NCI-H524 (cell line): ENCODE data around the gene KATNA1.
"Not testable (repeated sequence)": the region's sequence is repeated elsewhere in the genome, so short reads cannot be mapped to it uniquely, and the experiment has no call there.

Source experiments
- DNase-seq, 2 experiments: peaks; one replicate each; lab custom pipeline; 2025; lab: John Stamatoyannopoulos, UW

Gene KATNA1

DNA sequence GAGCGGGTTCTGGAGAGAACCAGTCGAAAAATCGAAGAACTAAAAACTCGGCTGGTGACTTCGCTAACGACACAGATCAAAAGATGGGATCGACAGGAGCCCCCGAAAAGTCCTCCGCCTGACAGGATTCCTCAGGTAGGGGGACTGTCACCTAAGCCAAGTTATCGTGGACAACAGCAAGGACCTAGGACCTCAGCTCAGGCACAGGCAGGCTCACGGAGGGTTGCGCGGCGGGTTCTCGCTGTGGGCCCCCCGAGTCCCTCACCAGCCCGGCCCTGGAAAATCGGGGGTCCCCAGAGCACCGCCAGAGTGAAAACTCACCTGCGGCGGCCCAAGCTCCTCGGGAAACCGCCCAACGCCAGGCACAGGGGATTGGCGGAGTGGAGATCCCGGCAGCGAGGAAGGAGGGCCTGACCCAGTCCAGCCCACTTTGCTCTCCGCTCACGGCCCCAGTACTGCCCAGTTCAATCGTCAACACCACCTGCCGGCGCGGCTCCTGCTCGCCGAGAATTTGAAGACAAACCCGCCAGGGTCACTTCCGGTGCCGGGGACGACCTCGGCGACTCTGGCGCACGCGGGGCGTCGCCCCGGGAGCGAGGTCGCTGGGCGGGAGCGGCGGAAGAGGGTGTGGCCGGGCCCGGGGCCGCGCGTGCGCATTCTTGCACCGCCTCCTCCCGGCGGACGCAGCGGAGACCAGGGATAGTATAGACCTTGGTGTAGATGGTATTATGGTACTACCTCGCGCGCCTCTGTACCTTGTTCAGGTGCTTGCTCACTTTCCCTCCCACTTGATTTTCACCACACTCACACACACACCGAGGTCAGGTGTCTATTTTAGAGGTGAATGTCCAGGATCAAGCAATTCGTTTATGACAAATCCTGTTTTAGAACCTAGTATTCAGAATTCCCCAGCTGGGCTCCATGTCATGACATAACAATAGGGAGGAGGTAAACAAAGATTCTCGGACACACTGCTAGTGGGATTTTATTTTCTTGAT lies at the start of gene KATNA1:
Gene KATNA1 (minus strand): TSS at position 567 of the 998 bp plus-strand sequence. CDS start 10,167 bp downstream, outside the sequence.
- peak; percentile 91 to 95 for DNase-seq

DNA sequence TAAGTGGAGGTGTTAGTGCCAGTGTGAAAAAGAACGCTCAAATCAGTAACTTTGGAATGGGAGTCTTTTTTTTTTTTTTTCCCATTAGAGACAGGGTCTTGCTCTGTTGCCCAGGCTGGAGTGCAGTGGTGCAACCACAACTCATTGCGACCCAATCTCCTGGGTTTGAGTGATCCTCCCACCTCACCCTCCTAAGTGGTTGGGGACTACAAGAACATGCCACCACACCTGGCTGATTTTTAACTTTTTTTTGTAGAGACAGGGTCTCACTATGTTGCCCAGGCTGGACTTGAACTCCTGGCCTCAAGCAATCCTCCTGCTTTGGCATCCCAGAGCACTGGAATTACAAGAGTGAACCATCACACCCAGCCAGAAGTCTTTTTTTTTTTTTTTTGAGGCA lies 49.7 kb upstream of the KATNA1 start:
- DNase-seq, result no peak

DNA sequence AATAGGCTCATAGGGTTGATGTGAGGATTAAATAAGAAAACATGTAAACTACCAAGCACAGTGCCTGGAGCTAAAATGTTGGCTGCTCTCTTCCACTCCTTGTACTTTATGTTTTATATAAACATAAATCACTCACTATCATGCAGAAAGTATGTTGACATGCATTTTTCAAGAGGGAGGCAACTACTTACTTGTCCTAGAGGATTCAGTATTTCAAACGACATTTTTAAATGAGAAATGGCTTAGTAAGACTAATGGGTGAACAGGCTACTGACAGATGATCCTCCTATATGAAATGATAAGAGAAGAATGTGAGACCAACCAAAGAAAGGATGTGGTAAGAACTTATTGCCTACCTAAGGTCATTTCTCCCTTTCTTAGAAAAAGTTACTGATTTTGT lies 48.4 kb upstream of the KATNA1 start:
- no peak for DNase-seq

DNA sequence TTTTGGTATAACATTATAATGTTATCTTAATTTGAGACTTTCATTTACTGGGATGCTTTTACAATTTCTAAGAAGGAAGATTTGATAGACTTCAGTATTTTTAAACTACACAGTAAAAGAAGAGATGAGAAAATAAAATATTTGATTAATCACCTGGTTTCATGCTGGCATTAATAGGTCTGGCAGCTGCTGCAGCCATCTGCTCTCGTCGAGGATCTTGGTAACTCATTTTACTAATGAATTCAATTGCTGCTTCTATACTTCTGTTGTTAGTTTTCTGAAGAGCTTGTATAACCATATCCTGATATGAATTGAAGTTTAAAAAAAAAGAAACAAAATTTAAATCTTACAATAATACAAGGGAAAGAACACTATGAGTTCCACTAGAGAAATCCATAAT lies 46.4 kb upstream of the KATNA1 start:
- DNase-seq, result peak; percentile 54 to 82

DNA sequence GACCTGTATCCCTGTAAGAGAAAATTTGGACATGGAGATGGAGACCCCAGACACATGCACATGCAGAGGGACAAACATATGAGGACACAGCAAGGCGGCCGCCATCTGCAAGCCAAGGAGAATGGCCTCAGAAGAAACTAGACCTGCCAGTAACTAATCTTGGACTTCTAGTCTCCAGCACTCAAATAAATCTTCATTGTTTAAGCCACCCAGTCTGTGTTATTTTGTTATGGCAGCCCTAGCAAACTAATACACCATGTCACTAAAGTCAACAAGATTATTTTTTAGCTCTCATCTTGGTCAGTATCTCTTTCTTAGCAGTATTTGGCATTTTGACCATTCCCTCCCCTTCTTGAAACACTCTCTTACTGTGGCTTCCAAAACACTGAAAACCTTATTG lies 42.7 kb upstream of the KATNA1 start:
- no peak for DNase-seq

DNA sequence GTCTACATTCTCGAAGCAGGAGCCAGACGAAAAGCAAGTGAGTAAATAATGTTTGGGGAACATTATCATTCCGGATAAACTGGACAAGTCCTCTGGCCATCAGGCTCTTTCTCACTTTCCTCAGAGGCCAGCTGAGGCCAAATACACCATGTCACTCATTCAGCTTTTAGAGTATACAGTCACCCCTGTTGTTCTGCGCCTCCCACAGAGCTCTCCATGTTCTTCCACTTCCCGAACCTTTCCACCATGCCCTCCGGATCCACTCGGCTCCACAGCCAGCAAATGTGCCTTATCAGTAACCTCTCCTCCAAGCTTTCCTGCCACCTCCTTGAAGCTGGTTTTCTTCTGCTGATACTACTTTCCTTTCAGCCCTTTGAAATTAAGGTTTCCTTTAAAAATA lies 37.7 kb upstream of the KATNA1 start:
- DNase-seq, result no peak

DNA sequence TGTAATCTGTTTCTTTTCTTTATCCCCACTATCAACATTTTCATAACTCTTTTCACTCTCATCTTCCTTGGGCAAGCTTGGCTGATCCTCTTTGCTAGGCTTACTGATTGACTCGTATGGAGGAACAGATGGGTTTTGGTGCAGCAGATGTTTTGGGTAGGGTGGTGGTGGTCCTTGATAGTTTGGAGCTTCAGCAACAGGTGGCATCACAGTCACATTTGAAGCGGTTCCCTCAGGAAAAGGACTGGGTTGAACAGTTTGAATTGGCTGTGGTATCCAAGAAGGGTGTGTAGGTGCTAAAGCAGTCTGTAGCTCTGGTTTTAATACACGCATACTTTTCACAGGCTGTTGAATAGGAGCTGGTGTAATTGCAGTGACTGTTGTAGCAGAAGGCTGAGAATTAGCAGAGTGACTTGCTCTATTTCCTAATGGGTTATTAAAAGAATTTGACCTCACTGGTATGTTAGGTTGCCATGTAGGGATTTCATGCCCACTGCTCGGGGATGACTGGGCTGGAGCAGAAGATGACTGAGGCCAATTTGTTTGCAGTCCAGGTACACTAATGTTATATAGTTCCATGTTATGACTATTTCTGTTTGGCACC lies 34.8 kb upstream of the KATNA1 start:
- DNase-seq, result peak; percentile 99 to 100

DNA sequence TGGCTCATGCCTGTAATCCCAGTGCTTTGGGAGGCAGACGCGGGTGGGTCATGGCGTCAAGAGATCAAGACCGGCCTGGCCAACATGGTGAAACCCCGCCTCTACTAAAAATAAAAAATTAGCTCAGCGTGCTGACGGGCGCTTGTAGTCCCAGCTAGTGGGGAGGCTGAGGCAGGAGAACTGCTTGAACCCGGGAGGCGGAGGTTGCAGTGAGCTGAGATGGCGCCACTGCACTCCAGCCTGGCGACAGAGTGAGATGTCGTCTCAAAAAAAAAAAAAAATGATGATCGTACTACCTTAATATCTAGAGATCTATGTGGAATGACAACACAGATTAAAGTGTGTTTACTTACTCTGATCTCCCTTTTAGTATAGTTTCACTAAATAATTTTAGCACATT lies 33.3 kb upstream of the KATNA1 start:
- DNase-seq, result not testable (repeated sequence)

DNA sequence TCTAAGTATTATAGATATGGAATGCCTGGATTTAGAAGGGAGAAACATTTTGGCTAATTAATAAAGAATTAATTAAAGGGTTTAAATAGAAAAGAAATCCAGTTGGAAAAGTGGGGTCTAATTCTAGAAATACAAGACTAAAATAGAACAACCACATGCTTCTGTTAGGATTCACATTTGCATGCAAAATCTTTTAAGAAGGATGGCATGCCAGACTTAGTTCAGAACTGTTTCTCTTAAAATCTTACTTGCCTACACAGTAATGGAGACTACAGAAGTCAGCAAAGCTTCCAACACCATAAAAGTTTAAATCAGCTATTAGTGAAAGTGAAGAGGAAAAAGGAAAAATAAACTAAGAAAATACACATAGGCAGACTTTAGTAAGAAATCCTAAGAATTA lies 32.7 kb upstream of the KATNA1 start:
- peak in 1 of 2 experiments; percentile 17 for DNase-seq

DNA sequence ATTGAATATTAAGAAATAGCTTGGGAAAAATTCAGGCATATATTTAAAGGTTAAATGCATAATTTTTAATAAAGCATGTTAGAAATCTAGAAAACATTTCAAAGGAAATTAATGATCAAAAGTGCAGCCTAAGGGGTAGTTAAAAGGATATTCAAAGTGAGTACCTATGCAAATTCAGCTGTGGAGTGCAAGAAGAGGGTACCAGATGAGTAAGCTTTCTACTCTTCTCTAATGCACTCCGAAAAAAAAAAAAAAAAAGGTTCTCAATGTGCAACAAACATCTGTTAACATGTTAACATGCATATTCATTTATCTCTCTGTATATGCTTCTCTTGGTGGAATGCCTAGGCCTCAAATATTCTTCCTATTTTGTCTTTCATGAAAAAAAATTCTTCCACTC lies 32.0 kb upstream of the KATNA1 start:
- peak in 1 of 2 experiments; percentile 68 for DNase-seq

DNA sequence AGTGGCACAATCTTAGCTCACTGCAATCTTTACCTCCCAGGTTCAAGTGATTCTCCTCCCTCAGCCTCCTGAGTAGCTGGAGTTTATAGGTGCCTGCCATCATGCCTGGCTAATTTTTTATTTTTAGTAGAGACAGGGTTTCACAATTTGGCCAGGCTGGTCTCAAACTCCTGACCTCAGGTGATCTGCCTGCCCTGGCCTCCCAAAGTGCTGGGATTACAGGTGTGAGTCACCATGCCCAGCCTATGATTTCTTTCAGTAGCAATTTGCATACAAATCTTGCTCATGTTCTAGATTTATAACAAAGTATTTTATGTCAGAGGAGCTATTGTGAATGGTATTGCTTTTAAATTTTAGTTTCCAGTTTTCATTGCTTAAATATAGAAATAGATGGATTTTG lies 23.8 kb upstream of the KATNA1 start:
- not testable (repeated sequence) for DNase-seq

DNA sequence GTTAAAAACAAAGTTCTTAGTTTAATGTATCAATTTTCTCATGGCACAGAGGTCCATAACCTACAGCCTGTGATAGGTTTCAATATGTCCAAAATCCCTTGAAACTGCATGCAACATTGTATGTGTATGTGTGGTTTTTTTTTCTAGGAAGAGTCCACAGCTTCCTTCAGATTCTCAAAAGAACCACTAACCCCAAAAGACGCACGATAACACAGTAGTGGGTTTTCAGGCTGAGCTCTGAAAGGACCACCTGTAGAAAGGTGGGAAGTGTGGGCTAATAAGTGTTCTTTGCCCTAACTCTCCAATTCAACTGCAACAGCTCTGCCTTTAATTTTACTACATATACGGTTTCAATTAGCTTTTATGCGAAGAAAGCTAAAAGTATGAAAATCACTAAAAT lies 11.5 kb upstream of the KATNA1 start:
- no peak for DNase-seq

DNA sequence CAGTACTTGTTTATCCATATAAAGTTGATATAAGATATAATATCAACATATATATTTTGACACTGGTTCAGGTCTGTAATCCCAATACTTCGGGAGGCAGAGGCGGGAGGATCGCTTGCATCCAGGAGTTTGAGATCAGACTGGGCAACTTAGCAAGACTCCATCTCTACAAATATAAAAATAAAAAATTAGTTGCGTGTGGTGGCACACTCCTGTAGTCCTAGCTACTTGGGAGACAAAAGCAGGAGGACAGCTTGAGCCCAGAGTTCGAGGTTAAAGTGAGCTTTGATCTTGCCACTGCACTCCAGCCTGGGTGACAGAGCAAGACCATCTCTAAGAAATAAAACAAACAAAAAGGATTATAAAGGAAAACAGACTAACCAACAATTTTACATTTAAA lies 8.9 kb upstream of the KATNA1 start:
- no peak for DNase-seq

DNA sequence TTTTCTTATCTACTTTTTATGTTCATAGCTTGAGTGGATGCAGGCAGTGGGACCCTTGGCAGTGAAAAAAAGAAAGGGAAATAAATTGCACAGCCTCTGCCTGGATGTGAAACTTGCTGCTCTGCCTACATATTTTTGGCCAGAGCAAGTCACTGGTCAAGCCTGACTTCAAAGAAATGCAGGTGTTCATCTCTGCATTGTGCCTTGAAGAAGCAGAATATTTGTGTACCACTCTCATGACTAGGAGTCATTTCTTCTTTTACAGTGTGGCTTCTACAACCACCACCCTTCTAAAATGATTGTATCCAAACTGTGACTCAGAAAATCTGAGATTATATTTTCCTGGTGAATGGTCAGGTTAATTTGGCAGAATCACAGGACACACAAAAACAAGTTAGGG lies 2.5 kb upstream of the KATNA1 start:
- no peak for DNase-seq

DNA sequence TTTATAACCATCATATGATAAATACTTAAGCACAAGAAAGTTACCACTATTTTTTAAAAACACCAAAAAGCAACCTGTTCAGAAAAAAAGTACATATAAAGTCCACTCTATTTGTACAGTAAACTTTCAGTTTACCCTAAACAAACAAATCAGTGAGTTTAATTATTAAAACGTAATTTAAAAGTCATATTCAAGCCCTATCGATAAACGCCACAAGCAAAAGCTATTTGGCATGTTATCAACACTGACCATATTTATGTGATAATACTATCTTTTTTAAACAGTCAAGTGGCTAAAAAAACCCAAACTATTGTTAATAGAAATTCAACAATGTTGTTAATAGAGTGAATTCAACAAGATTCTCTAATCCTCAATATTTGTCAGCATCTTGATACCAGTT lies 1.9 kb downstream of the KATNA1 start:
- DNase-seq, result no peak

DNA sequence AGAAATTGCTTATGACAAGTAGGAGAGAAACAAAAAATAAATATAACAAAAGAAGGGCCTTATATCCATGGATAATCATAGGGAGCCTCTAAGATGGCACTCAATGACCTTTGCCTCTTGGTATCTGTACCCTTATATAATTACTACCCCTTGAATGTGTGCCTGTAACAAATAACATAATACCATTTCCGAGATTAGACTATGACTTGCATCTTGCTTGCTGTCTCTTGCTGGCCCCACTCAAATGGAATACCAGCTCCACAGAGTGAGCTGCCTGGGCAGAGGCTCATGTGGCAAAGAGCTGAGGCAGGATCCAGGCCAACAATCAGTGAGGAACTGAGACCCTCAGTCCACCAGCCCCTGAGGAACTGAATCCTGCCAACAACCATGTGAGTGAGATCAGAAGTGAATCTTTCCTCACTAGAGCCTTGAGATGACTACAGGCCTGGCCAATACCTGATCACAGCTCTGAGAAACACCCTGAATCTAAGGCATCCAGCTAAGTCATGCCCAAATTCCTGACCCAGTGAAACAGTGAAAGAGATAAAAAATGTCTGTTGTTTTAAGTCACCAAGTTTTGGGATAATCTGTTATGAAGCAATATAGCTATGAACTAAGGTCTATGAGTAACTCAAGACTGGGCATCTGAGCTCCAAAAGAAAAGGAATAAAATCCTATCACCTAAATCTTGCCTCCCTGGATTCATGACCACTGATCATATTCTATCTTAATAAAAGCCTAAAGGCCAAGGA lies 5.5 kb downstream of the KATNA1 start:
- DNase-seq, result no peak

DNA sequence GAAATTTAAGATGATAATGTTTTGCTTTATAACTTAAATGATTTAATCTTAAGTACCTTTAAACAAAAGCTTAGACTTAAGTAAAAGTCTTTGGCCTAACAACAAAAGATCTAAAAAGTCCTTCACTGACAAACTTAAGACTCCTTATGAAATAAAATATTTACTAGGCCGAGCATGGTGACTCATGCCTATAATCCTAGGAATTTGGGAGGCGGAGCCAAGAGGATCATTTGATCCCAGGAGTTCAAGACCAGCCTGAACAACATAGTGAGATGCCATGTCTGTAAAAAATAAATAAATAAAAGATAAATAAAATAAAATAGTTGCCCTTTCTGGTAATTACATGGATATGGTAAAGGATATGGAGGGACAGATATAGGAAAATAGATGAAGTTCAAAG lies 12.4 kb downstream of the KATNA1 start:
- DNase-seq, result no peak

DNA sequence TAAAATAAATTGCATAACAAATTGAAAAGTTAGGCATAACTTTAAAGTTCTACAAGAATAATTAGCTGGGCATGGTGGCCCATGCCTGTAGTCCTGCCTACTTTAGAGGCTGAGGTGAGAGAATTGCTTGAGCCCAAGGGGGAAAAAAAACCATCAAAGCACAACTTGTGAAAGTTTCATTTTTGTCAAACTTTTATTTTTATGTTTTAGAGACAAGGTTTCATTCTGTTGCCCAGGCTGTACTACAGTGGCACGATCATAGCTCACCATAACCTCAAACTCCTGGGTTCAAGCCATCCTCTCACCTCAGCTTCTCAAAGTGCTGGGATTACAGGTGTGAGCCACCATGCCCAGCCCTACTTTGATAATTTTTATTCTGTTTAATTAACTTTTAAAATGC lies 14.2 kb downstream of the KATNA1 start:
- DNase-seq, result no peak

DNA sequence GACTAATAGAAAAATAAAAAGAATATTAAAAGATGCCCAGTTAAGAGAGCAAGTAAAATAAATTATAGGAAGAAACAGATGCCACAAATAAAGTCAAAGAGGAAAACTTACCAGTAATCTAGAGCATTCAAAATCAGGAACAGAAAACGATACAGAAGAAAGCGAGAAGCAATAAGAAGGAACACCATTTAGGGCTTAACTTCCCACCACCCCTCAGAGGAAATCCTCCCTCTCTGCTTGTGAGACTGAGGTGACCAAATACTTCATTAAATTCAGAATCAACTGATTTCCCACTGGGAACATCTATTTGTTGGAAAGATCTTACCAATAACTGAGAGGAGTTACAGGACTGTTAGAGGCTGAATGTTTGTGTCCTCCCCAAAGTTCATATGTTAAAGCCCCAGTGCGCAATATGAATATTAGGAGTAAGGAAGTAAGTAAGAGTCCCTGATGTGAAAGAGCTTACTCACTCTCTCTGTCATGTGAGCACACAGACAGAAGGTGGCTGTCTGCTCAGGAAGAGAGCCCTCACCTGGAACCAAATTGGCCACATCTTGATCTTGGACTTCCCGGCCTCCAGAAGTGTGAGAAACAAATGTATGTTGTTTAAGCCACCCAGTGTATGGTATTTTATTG lies 19.5 kb downstream of the KATNA1 start:
- no peak for DNase-seq

DNA sequence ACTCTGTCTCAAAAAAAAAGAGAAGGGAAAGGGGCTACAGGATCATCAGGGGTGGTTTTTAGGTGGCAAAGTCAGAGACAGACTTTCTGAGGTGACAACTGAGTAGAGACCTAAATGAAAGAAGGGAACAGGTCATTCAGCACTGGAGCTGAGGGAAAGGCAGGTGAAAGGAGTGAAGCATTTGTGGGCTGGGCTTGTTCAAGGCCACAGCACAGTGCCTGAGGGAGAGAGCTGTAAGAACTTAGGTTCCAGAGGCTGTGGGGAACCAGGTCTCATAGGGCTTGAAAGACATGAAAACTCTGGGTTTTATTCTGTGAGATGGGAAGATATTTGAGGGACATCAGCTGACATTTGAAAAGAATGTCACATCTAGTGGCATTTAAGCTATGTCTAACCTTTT lies 20.8 kb downstream of the KATNA1 start:
- no peak for DNase-seq

DNA sequence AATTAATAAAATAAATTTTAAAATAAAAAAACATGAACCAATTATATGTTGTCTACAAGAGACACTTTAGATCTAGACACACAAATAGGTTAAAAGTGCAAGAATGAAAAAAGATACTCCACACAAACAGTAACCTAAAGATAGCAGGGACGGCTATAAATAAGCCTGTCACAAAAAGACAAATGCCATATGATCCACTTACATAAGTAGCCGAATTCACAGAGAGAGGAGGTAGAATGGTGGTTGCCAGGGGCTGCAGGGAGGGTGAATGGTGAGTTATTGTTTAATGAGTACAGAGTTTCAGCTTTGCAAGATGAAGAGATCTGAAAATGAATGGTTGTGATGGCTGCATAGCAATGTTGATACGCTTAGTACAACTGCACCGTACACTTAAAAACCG lies 32.7 kb downstream of the KATNA1 start:
- DNase-seq, result peak in 1 of 2 experiments; percentile 18

DNA sequence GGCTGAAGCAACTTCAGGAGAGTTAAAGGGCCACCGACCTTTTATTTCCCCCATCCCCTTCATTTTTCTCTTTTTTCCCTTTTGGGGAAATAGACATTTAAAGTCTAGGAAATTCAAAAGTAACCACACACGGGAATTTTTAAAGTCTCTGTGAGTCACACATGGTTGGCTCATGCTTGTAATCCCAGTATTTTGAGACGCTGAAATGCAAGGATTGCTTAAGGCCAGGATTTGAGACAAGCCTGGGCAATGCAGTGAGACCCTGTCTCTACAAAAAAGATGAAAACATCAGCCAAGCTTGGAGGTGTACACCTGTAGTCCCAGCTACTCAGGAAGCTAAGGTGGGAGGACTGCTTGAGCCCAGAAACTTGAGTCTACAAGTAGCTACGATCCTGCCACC lies 34.2 kb downstream of the KATNA1 start:
- DNase-seq, result no peak
